ENCODE measurements around the gene KLHL41.

Gene KLHL41

GRCh38 chr2:169509298-169509885, at the start of gene KLHL41:
Gene KLHL41 (plus strand): TSS chr2:169509702. CDS start chr2:169509779, 77 bp downstream.
- DNase-seq = no peak

DNA sequence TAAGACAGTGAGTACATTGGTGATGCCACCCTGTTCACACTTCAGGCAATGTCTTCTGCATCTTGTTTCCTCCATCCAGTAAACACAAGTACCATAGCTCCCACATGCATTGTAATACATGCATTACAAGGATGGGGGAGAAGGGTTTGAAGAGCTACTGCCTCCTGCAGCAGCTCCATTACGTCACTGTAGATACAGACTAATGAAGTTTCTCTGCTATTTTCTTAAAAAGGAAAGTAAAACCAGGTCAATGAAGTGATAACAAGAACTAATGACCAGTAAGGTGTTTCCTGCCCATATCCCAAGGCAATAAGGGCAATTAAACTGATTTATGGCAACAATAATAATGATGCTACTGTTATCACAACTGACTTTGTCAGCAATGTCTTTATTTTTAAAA, 48.4 kb upstream of the KLHL41 start:
- DNase-seq = no peak

- no peak for DNase-seq
Measured at GRCh38 chr2:169462896-169463695, 46.4 kb upstream of the KLHL41 start.

GRCh38 chr2:169464466-169464865, 45.0 kb upstream of the KLHL41 start:
- DNase-seq = no peak

DNA sequence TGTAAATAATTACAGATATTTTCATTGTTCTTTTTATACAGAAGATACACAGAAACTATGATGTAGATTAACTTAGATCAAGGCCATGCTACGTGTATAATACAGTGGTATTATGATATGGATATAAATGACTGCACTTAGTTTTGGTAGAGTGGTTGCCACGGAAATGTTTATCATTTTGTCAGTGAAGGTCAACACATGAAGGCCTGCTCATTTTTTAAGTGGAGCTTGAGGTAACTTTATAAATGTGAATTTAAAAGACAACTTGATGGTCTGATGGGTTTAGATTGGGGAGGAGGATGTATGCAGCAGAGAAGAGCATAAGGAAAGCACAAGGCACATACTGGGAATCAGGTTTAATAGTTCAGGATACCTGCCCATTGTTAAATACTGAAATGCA, 44.6 kb upstream of the KLHL41 start:
- no peak for DNase-seq

DNA sequence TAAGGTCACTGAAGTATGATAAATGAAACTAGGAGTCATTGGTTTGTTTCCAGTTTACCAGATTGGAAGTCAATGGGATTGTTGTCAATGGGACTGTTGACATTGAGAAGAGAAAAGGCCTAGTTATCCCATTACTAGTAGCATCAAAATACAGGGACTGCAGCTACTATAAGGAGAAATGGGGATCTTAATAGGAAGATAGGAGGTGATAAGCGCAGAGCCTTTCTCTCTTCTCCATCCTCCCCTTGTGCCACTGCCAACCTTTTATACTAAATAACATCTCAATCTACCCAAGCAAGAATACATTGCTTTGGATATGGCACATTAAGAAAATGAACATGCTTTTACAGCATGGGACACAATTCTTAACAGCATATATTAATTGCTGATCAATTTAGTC, 40.7 kb upstream of the KLHL41 start:
- DNase-seq = no peak

DNA sequence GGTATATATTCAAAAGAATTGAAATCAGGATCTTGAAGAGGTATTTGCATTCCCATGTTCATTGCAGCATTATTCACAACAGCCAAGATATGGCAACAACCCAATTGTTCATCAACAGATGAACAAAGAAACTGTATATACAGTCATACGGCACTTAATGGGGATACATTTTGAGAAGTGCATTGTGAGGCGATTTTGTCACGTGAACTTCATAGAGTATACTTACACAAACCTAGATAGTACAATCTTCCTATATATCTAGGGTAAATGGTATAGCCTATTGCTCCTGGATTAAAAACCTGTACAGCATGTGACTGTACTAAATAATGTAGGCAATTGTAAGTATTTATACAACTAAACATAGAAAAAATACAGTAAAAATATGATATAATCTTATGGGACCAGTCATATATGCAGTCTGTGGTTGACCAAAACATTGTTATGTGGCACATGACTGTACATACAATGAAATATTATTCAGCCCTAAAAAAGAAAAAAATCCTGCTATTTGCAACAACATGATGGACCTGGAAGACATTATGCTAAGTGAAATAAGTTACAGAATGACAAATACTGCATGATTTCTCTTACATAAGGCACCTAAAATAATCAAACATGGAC, 39.4 kb upstream of the KLHL41 start:
- DNase-seq = no peak

DNA sequence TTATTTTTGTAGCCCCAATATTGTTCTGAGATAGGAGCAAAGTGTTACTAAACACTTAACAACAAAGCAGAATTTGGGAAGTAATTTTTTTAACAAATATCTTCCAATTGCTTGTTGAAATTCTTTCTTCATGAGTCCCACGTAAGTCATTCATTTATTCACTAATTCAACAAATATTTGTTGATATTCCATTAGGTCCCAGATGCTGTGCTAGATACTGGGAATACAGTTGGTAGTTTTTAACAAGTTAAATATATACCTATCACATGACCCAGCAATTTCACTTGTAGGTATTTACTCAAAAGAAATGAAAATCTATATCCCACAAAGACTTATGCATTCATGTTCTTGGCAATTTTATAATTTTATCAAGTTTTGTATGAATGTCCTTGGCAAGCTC, 37.3 kb upstream of the KLHL41 start:
- DNase-seq = no peak

GRCh38 chr2:169476459-169476858, 33.0 kb upstream of the KLHL41 start:
- DNase-seq = no peak

- DNase-seq = no peak
Measured at GRCh38 chr2:169478339-169478738, 31.2 kb upstream of the KLHL41 start.

DNA sequence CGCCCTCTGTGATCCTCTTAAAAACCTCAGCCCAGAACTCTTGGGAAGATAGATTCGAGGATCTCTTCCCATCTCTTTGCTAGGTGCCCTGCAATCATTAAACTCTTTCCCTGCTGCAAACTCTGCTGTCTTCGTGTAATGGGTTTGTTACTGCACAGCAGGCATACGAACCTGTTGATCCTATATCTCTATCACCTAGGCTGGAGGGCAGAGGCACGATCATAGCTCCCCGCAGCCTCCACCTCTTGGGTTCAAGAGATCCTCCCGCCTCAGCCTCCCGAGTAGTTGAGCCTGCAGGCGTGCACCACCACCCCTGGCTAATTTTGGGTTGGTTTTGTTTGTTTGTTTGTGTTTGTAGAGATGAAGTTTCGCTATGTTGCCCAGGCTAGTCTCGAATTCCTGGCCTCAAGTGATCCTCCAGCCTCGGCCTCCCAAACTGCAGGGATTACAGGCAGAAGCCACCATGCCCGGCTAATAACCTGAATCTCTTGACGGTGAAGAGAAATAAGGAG, 30.7 kb upstream of the KLHL41 start:
- DNase-seq = no peak

- DNase-seq = peak; percentile 72
Measured at GRCh38 chr2:169479257-169480078, 30.0 kb upstream of the KLHL41 start, which contains the start of gene BBS5. Gene BBS5 (plus strand): TSS chr2:169479494. CDS start chr2:169479554, 60 bp downstream.

GRCh38 chr2:169480079-169480465, 29.4 kb upstream of the KLHL41 start:
- no peak for DNase-seq

GRCh38 chr2:169485650-169486138, 23.8 kb upstream of the KLHL41 start:
- no peak for DNase-seq

- no peak for DNase-seq
Measured at GRCh38 chr2:169486487-169486886, 23.0 kb upstream of the KLHL41 start.

GRCh38 chr2:169490834-169491233, 18.7 kb upstream of the KLHL41 start:
- DNase-seq = no peak

DNA sequence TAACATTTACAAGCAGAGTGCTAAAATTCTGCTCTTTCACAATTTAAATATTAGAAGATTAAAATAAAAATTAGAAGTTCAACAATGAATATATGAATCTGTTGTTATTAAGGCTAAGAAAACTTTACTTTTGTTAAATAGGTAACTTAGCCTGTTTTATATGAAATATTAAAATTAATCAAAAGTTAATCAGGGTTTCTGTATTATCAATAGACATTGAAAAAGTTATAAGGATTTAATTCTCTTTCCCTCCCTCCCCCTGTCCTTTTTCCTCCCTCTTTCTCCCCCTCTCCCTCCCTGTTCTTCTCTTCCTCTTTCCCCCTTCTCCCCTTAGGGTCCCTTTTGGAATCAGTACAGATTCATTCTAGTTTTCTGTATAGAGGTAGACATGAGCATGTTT, 18.1 kb upstream of the KLHL41 start:
- DNase-seq = no peak

DNA sequence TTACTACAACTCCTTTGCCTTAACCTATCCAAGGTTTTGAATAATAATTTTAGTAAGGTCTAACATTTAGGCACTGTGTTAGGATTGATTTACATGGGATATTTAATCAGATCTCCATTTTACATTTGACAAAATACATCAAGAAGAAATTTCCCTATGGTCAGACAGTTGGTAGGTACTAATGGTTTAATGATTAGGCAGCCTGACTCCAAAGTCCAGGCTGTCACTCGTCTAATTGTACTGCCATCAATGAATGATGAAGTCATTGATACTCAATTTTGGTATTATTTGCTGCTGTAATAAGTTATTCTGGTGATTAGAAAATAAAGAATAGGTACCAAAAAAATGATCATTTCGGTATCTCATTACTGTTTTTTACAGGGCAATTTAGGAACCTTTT, 16.1 kb upstream of the KLHL41 start:
- DNase-seq = no peak

- no peak for DNase-seq
Measured at GRCh38 chr2:169495310-169495928, 14.1 kb upstream of the KLHL41 start.

DNA sequence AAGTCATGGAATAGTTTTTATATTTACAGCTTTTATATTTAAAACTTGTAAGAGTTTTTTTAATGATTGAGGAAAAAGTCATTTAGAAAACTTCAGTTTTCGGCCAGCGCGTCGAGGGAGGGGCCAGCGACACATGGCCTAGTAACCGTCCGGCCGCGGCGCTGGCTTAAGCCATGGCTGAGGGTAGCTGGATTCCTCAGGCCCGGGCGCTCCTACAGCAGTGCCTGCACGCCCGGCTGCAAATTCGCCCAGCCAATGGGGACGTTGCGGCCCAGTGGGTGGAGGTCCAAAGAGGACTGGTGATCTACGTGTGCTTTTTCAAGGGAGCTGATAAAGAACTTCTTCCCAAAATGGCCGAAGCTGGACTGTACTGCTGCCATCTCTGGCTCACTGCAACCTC, 4.9 kb upstream of the KLHL41 start:
- no peak for DNase-seq

DNA sequence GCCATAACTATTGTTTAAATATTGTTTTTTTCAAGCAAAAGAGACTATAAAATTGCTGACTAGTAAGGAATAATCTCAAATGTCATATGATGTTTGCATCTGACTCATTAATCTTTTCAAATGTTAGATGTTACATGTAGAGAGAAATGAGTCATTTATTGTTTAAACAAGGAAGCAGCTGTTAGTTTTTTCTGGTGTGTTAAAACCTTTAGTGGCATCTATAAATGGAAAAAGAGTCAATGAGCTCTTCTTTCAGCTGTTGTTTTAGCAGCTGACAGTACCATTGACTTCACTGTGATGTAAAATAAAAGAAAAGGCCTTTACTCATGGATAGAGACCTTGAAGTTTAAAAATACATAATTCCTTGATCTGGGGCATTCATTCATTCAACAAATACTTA, 1.8 kb upstream of the KLHL41 start:
- no peak for DNase-seq

DNA sequence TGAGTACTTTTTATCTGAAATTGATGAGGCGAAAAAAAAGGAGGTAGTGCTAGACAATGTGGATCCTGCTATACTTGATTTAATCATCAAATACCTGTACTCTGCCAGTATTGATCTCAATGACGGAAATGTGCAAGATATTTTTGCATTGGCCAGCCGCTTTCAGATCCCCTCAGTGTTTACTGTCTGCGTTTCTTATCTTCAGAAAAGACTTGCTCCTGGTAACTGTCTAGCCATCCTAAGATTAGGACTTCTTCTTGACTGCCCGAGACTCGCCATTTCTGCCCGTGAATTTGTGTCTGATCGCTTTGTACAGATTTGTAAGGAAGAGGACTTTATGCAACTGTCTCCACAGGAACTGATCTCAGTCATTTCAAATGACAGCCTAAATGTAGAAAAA, 453 bp downstream of the KLHL41 start:
- DNase-seq = no peak
